AML-193 (cell line): ENCODE data around the gene MAP3K6.
A peak's percentile ranks its signal among the peaks of the same experiment; 100 is the strongest.

Source experiments
- DNase-seq, 2 experiments: peaks; one replicate each; lab custom pipeline; 2025; lab: John Stamatoyannopoulos, UW

The MAP3K6 gene

GRCh38 chr1:27374362-27375086, 7.8 kb upstream of the MAP3K6 start, which contains the start of gene FCN3:
Gene FCN3, minus strand, starts transcription at chr1:27374824. Its CDS starts 6 bp downstream, at chr1:27374818.
- DNase-seq: no peak

GRCh38 chr1:27372808-27373690, 6.3 kb upstream of the MAP3K6 start:
- DNase-seq: no peak

- DNase-seq: no peak
Observed at GRCh38 chr1:27372022-27372807, 5.5 kb upstream of the MAP3K6 start.

- DNase-seq: no peak
Observed at GRCh38 chr1:27368869-27369582, 2.3 kb upstream of the MAP3K6 start.

GRCh38 chr1:27367160-27367650, 444 bp upstream of the MAP3K6 start:
- DNase-seq: no peak

GRCh38 chr1:27366113-27366410, 699 bp downstream of the MAP3K6 start:
- peak; percentile 36 to 46 for DNase-seq

- DNase-seq: peak; percentile 72 to 74
Observed at GRCh38 chr1:27365372-27366112, 1.2 kb downstream of the MAP3K6 start.

GRCh38 chr1:27364696-27365371, 1.9 kb downstream of the MAP3K6 start:
- DNase-seq: no peak

GRCh38 chr1:27363766-27364695, 2.7 kb downstream of the MAP3K6 start:
- no peak for DNase-seq

- no peak for DNase-seq
Observed at GRCh38 chr1:27361553-27361952, 5.2 kb downstream of the MAP3K6 start.

GRCh38 chr1:27361044-27361402, 5.7 kb downstream of the MAP3K6 start:
- no peak for DNase-seq

GRCh38 chr1:27360159-27361043, 6.4 kb downstream of the MAP3K6 start:
- DNase-seq: no peak

GRCh38 chr1:27359822-27360158, 7.0 kb downstream of the MAP3K6 start:
- no peak for DNase-seq

- no peak for DNase-seq
Observed at GRCh38 chr1:27358928-27359313, 7.8 kb downstream of the MAP3K6 start.

- no peak for DNase-seq
Observed at GRCh38 chr1:27358038-27358927, 8.5 kb downstream of the MAP3K6 start.

GRCh38 chr1:27357281-27358037, 9.3 kb downstream of the MAP3K6 start:
- DNase-seq: peak; percentile 24 to 28
